Body of pancreas (tissue), 4 donors: ENCODE data around the gene DHX38. TPM values are rescaled to one million over a fixed set of nuclear protein-coding genes. Genes with fewer than 3 reads are reported as not detected.
"Not testable (repeated sequence)": the region's sequence is repeated elsewhere in the genome, so short reads cannot be mapped to it uniquely, and the experiment has no call there.

Experiments
- ATAC-seq: fragments of 150-250 bp; one replicate; pipeline ENCODE4 v1.9.1; 2016
- DNase-seq, 4 donors: peaks; one replicate each; pipeline ENCODE4 v3.0.0-alpha.2; 2019
- H3K27ac ChIP-seq, 4 donors: fragments of 200-600 bp; sonication (generic); 1 replicate in 3 of 4; 2 replicates in 1 of 4; pipeline versions ENCODE4 v1.5.1 to v1.6.1; 2016 to 2019; ENCODE audit warnings: mild to moderate bottlenecking in 1 of 4, mixed read lengths in 1 of 4, moderate library complexity in 1 of 4
- H3K27me3 ChIP-seq, 2 donors: fragments of 200-600 bp; sonication (generic); one replicate each; pipeline ENCODE4 v1.6.0; 2016; ENCODE audit warnings: mild to moderate bottlenecking in 1 of 2
- H3K36me3 ChIP-seq, 2 donors: fragments of 200-600 bp; sonication (generic); replicated peaks in 1 of 2; 2 replicates each; pipeline ENCODE4 v1.5.1; 2016; ENCODE audit warnings: low read depth in 2 of 2; ENCODE audit not compliant: insufficient read depth in 1 of 2
- H3K4me1 ChIP-seq: fragments of 200-600 bp; sonication (generic); one replicate; pipeline ENCODE4 v1.6.0; 2016
- H3K4me3 ChIP-seq, 2 donors: fragments of 200-600 bp; sonication (generic); 1 replicate in 1 of 2; 2 replicates in 1 of 2; pipeline ENCODE4 v1.5.1; 2016 to 2019
- H3K9me3 ChIP-seq, 3 donors: fragments of 200-600 bp; sonication (generic); 1 replicate in 2 of 3; 2 replicates in 1 of 3; pipeline ENCODE4 v1.5.1; 2016
- POLR2A ChIP-seq, 3 donors: fragments of 450-650 bp; IDR thresholded peaks; one replicate each; pipeline ENCODE4 v1.6.1; 2016; ENCODE audit warnings: antibody characterized with exemption in 3 of 3, mild to moderate bottlenecking in 2 of 3
- WGBS, 2 donors: methylation state at CpG; one replicate each; pipeline ENCODE4 v1.1.5; 2017; 5-methylcytosine and 5-hydroxymethylcytosine counted together
- intact Hi-C: fragments of 100-400 bp; cut with DNase I; formaldehyde crosslinking; loops from one replicate; pipeline ENCODE4 v1.15.1; 2023
- total RNA-seq, 2 donors: library from RNA; depleted of rRNA; stranded (reverse); fragments of >200 nt; gene quantifications; one replicate each; pipeline ENCODE4 v1.1.0, GENCODE V29; 2016
- TF ChIP-seq, protein P1 (sequence below), 7 experiments: fragments of 450-650 bp in 4 of 7; fragments of 200-600 bp in 3 of 7; sonication (generic) in 3 of 7; IDR thresholded peaks; one replicate each; pipeline ENCODE4 v1.5.1; 2016 to 2019; ENCODE audit warnings: antibody characterized with exemption in 7 of 7

The DHX38 gene
- total RNA-seq, 2 donors from 2014 or later, result 28.3 to 40.5 TPM

DNA sequence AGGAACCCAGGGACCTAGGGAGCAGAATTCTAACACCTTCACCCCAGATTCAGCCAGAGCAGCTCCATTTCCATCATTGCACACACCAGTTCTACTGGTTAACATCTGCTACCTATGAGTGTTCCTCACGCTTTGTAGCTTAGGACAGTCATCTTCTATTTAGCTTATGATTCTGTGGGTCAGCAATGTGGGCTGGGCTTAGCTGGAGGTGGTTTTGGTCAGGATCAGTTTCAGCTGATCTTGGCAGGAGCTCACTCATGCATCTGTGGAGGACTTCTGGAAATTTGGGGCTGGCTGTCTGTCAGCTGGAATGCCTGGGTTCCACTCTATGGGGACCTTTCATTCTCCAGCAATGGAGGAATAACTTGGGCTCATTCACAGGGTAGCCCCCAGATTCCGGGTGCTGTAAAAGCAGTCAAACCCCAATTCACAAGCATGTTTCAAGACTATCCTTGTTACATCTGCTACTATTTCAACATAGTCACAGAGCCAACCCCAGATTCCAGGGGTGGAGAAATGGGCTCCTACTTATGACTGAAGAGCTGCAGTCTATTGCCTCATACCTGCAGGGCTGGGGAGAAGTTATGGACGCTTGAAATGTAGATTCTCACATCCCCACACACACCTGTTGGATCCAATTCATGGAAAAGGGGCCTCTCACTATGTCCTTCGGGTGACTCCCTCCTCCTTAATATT is 42.7 kb upstream of the DHX38 start:
- H3K27ac ChIP-seq, result no peak overlapping the region
- TF ChIP-seq, protein P1, sequence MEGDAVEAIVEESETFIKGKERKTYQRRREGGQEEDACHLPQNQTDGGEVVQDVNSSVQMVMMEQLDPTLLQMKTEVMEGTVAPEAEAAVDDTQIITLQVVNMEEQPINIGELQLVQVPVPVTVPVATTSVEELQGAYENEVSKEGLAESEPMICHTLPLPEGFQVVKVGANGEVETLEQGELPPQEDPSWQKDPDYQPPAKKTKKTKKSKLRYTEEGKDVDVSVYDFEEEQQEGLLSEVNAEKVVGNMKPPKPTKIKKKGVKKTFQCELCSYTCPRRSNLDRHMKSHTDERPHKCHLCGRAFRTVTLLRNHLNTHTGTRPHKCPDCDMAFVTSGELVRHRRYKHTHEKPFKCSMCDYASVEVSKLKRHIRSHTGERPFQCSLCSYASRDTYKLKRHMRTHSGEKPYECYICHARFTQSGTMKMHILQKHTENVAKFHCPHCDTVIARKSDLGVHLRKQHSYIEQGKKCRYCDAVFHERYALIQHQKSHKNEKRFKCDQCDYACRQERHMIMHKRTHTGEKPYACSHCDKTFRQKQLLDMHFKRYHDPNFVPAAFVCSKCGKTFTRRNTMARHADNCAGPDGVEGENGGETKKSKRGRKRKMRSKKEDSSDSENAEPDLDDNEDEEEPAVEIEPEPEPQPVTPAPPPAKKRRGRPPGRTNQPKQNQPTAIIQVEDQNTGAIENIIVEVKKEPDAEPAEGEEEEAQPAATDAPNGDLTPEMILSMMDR (IDR thresholded peaks at IDR 0.05), result no peak
- no peak for TF ChIP-seq POLR2A (IDR thresholded peaks at IDR 0.05)
- ATAC-seq (no peak), DNase-seq (no peak)
- H3K36me3 ChIP-seq, result no peaks in the 10 kb centered on the region
- no peaks in the 10 kb centered on the region for H3K4me1 ChIP-seq
- 76 to 87% methylated on average over 4 of the region's 4 CpGs for WGBS, 2 donors
- H3K4me3 ChIP-seq, result no peak overlapping the region
- no peaks in the 10 kb centered on the region for H3K27me3 ChIP-seq
- intact Hi-C loops, result no loop called here
- H3K9me3 ChIP-seq, result no peaks in the 10 kb centered on the region

DNA sequence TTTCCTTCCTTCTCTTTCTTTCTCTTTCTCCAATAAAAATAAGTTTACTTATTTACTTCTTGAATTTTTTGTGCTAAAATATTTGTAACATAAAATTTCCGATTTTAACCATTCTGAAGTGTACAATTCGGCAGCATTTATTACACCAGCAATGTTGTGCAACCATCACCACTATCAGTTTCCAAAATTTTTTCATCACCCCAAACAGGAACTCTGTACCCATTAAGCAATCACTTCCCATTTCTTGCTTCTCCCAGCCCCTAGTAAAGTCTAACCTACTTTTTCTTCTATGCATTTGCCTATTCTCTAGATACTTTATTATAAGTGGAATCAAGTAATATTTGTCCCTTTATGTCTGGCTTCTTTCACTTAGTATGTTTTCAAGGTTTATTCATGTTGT is 41.8 kb upstream of the DHX38 start:
- TF ChIP-seq POLR2A (IDR thresholded peaks at IDR 0.05), result no peak
- TF ChIP-seq, protein P1 (IDR thresholded peaks at IDR 0.05), result no peak
- intact Hi-C loops, result no loop called here
- no peaks in the 10 kb centered on the region for H3K9me3 ChIP-seq
- no peak for DNase-seq
- H3K27me3 ChIP-seq, result no peaks in the 10 kb centered on the region
- no peak overlapping the region for H3K4me3 ChIP-seq
- 64 to 82% methylated on average over 2 of the region's 2 CpGs for WGBS, 2 donors
- no peaks in the 10 kb centered on the region for H3K4me1 ChIP-seq
- H3K27ac ChIP-seq, result no peak overlapping the region
- ATAC-seq, result no peak
- no peaks in the 10 kb centered on the region for H3K36me3 ChIP-seq

DNA sequence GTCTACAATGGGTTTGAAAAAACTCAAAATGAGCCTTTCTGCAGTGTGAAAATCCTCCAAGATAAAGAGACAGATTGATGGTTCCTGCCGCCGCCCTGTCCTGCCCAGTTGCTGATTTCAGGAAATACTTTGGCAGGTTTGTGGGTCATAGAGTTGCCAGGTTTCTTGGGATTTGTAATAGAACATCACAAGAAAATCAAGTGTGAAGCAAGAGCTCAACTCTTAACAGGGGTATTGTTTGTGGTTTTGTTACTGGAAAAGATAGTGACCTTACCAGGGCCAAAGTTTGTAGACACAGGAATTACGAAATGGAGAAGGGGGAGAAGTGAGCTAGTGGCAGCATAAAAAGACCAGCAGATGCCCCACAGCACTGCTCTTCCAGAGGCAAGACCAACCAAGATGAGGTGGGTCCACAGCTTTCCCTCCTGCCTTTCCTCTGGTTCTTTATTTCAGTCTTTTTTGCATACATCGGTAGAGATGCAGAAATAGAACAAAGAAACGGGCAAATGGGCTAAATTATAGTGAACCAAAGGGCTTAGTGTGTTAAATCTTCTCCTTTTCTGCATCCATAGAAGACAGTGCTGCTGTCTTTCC is 39.3 kb upstream of the DHX38 start, which contains the start of gene HP:
HP (plus strand) TSS at position 252 of the 594 bp plus-strand sequence; CDS start at position 400, 148 bp downstream.
- intact Hi-C loops, H3K27ac ChIP-seq: not testable (repeated sequence)
- WGBS, 2 donors, result 60 to 85% methylated on average over 5 of the region's 5 CpGs

DNA sequence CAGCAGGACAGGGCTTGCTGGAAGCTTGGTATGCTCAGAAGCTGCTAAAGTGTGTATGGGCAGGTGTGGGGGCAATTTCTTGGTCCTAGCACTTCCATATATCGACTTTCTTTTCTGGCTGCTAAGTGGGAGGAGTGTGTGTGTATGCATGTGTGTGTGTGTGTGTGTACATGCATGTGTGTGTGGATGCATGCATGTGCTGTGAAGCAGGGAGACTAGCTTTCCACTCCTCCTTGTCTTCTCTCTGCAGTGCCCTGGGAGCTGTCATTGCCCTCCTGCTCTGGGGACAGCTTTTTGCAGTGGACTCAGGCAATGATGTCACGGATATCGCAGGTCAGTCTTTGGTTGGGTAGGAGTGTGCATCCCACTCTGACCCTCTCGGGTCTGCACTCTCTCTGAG is 37.7 kb upstream of the DHX38 start:
- H3K4me3 ChIP-seq, result no peak overlapping the region
- no peaks in the 10 kb centered on the region for H3K36me3 ChIP-seq
- ATAC-seq (no peak), DNase-seq (no peak)
- TF ChIP-seq, protein P1 (IDR thresholded peaks at IDR 0.05), result no peak
- H3K27me3 ChIP-seq, result no peaks in the 10 kb centered on the region
- 85 to 90% methylated on average over 4 of the region's 4 CpGs for WGBS, 2 donors
- H3K4me1 ChIP-seq, result no peaks in the 10 kb centered on the region
- intact Hi-C loops, result no loop called here
- H3K27ac ChIP-seq, result no peak overlapping the region
- no peaks in the 10 kb centered on the region for H3K9me3 ChIP-seq

More for the DNA sequence above, 39.3 kb upstream of the DHX38 start, which contains the start of gene HP:
- not testable (repeated sequence) for H3K4me1 ChIP-seq, H3K27me3 ChIP-seq, H3K9me3 ChIP-seq, ATAC-seq, H3K36me3 ChIP-seq, H3K4me3 ChIP-seq, DNase-seq

DNA sequence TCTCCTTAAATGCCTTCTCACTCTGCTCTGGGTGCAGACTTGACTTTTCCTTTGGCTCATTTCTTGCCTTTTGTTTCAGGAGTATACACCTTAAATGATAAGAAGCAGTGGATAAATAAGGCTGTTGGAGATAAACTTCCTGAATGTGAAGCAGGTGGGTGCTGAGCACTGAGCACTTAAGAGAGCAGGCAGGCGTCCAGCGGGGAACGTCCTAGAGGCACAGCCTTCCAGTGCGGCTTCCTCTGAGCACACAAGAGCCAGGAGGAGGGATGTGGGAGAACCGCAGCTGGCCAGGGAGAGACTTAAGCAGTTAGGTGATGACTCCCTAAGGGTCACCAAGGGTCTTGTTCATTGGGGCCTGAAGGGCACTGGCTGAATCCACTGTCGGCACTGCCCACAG is 36.3 kb upstream of the DHX38 start:
- H3K27ac ChIP-seq, H3K4me1 ChIP-seq, H3K9me3 ChIP-seq, H3K27me3 ChIP-seq, H3K36me3 ChIP-seq, ATAC-seq, H3K4me3 ChIP-seq, DNase-seq, intact Hi-C loops: not testable (repeated sequence)
- 57% methylated on average over 1 of the region's 6 CpGs; no CpG with 5 or more reads in 1 of the 2 donors for WGBS, 2 donors

DNA sequence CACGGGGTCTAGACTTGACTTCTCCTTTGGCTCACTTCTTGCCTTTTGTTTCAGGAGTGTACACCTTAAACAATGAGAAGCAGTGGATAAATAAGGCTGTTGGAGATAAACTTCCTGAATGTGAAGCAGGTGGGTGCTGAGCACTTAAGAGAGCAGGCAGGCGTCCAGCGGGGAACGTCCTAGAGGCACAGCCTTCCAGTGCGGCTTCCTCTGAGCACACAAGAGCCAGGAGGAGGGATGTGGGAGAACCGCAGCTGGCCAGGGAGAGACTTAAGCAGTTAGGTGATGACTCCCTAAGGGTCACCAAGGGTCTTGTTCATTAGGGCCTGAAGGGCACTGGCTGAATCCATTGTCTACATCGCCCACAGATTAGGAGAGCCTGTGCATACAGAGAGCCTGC is 34.6 kb upstream of the DHX38 start:
- WGBS, 2 donors, result 76 to 89% methylated on average over 5 to 7 of the region's 7 CpGs
- H3K4me1 ChIP-seq, H3K9me3 ChIP-seq, H3K36me3 ChIP-seq, H3K4me3 ChIP-seq, H3K27me3 ChIP-seq, DNase-seq, intact Hi-C loops, H3K27ac ChIP-seq, ATAC-seq: not testable (repeated sequence)
